ENCODE measurements around the gene TMEM240.

DNA sequence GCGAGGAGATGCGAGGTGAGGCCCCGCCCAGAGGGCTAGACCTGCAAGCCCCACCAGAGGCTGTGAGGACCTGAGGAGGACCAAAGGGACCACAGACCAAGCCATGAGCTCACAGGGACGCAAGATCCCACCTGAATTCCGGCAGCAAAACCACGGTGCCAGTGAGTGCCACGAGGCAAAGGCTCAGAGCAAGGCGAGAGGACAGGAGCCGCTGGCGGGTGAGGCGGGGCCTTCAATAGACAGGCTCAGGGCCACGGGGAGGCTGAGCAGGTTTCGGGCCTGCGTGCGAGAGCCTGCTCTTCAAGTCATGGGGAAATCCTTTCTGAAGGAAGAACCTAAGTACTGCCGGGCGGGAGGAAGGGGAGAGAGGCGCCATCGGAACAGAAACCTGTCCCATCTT, 7.1 kb upstream of the TMEM240 start:
- no peak for TF ChIP-seq POLR2A (IDR thresholded peaks at IDR 0.05)
- TF ChIP-seq, protein P1, sequence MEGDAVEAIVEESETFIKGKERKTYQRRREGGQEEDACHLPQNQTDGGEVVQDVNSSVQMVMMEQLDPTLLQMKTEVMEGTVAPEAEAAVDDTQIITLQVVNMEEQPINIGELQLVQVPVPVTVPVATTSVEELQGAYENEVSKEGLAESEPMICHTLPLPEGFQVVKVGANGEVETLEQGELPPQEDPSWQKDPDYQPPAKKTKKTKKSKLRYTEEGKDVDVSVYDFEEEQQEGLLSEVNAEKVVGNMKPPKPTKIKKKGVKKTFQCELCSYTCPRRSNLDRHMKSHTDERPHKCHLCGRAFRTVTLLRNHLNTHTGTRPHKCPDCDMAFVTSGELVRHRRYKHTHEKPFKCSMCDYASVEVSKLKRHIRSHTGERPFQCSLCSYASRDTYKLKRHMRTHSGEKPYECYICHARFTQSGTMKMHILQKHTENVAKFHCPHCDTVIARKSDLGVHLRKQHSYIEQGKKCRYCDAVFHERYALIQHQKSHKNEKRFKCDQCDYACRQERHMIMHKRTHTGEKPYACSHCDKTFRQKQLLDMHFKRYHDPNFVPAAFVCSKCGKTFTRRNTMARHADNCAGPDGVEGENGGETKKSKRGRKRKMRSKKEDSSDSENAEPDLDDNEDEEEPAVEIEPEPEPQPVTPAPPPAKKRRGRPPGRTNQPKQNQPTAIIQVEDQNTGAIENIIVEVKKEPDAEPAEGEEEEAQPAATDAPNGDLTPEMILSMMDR (IDR thresholded peaks at IDR 0.05) = no peak

All from Peyer's patch (tissue), 4 donors.